Skeletal muscle tissue (tissue), 4 donors: Measurements from ENCODE around the gene PEA15. TPM values are rescaled to one million over a fixed set of nuclear protein-coding genes. Genes with fewer than 3 reads are reported as not detected.
A peak's percentile ranks its signal among the peaks of the same experiment; 100 is the strongest.

Source experiments
- H3K27ac ChIP-seq: one replicate; pipeline ENCODE4 v1.7.0; 2013; ENCODE audit warnings: mild to moderate bottlenecking, low read depth, low read length, inconsistent platforms
- H3K27me3 ChIP-seq, 3 donors: one replicate each; pipeline ENCODE4 v1.7.0; 2013; ENCODE audit warnings: low read length in 3 of 3; ENCODE audit not compliant: control insufficient read depth in 3 of 3, insufficient read depth in 3 of 3
- H3K36me3 ChIP-seq, 3 donors: one replicate each; pipeline ENCODE4 v1.7.0; 2013; ENCODE audit warnings: low read length in 3 of 3; ENCODE audit not compliant: control insufficient read depth in 3 of 3, insufficient read depth in 3 of 3
- H3K4me1 ChIP-seq, 3 donors: one replicate each; pipeline ENCODE4 v1.7.0; 2013; ENCODE audit warnings: low read length in 3 of 3, mild to moderate bottlenecking in 3 of 3; ENCODE audit not compliant: control insufficient read depth in 3 of 3, insufficient read depth in 3 of 3
- H3K4me3 ChIP-seq, 3 donors: one replicate each; pipeline ENCODE4 v1.7.0; 2013; ENCODE audit warnings: low read length in 3 of 3
- H3K9ac ChIP-seq, 3 donors: one replicate each; pipeline ENCODE4 v1.7.0; 2013; ENCODE audit warnings: low read length in 3 of 3, mild to moderate bottlenecking in 3 of 3, moderate library complexity in 2 of 3, low read depth in 1 of 3
- H3K9me3 ChIP-seq, 3 donors: one replicate each; pipeline ENCODE4 v1.7.0; 2013; ENCODE audit warnings: low read length in 3 of 3; ENCODE audit not compliant: control insufficient read depth in 3 of 3
- total RNA-seq: library from RNA; depleted of rRNA; stranded (reverse); fragments of >200 nt; gene quantifications from one replicate; pipeline ENCODE4 v1.2.3, GENCODE V29; 2014
- donor health status: Osteomylitis.

The PEA15 gene
- 26.1 TPM for total RNA-seq

- H3K36me3 ChIP-seq: peaks cover 23 to 28% (median 25%) of the 10 kb centered on the region in 3 donors
- peak within 1 kb of the TSS; percentile 85 to 92 (median 91) for H3K9ac ChIP-seq
- peak within 1 kb of the TSS; percentile 88 for H3K27ac ChIP-seq
- peak within 1 kb of the TSS; percentile 73 to 88 (median 83) for H3K4me3 ChIP-seq
- no peaks in the 10 kb centered on the region for H3K9me3 ChIP-seq
- H3K27me3 ChIP-seq: no peaks in the 10 kb centered on the region
- peaks cover 52 to 65% (median 64%) of the 10 kb centered on the region in 3 donors for H3K4me1 ChIP-seq
Observed at GRCh38 chr1:160205242-160206035, at the start of gene PEA15. Gene PEA15, plus strand, starts transcription at chr1:160205384. Its CDS starts 6,161 bp downstream, at chr1:160211545.

- Histone ChIP-seq H3K27ac (no peak overlapping the region), H3K4me3 (no peak overlapping the region), H3K27me3 (no peaks in the 10 kb centered on the region), H3K36me3 (no peaks in the 10 kb centered on the region), H3K4me1 (no peaks in the 10 kb centered on the region), H3K9me3 (no peaks in the 10 kb centered on the region), H3K9ac (no peak overlapping the region)
Observed at GRCh38 chr1:160156361-160156760, 48.8 kb upstream of the PEA15 start.

GRCh38 chr1:160157174-160157573 lies 48.0 kb upstream of the PEA15 start:
- no peak overlapping the region for H3K27ac ChIP-seq
- H3K4me1 ChIP-seq: peaks cover 0 to 2% (median under 1%) of the 10 kb centered on the region in 3 donors
- H3K9ac ChIP-seq: no peak overlapping the region
- no peaks in the 10 kb centered on the region for H3K9me3 ChIP-seq
- no peak overlapping the region for H3K4me3 ChIP-seq
- no peaks in the 10 kb centered on the region for H3K36me3 ChIP-seq
- no peaks in the 10 kb centered on the region for H3K27me3 ChIP-seq

- no peak overlapping the region for H3K27ac ChIP-seq
- peaks cover 0 to 8% (median 4%) of the 10 kb centered on the region in 3 donors for H3K4me1 ChIP-seq
- H3K9me3 ChIP-seq: no peaks in the 10 kb centered on the region
- no peaks in the 10 kb centered on the region for H3K27me3 ChIP-seq
- no peak overlapping the region for H3K9ac ChIP-seq
- no peaks in the 10 kb centered on the region for H3K36me3 ChIP-seq
- no peak overlapping the region for H3K4me3 ChIP-seq
Observed at GRCh38 chr1:160158031-160158430, 47.2 kb upstream of the PEA15 start.

GRCh38 chr1:160158534-160158933 lies 46.6 kb upstream of the PEA15 start:
- no peak overlapping the region for H3K9ac ChIP-seq

GRCh38 chr1:160159846-160160245 lies 45.3 kb upstream of the PEA15 start:
- no peak overlapping the region for H3K9ac ChIP-seq

More at GRCh38 chr1:160158534-160158933, 46.6 kb upstream of the PEA15 start:
- H3K9me3 ChIP-seq: no peaks in the 10 kb centered on the region
- H3K4me3 ChIP-seq: no peak overlapping the region
- H3K27me3 ChIP-seq: no peaks in the 10 kb centered on the region
- H3K36me3 ChIP-seq: no peaks in the 10 kb centered on the region
- peaks cover 0 to 12% (median 4%) of the 10 kb centered on the region in 3 donors for H3K4me1 ChIP-seq
- no peak overlapping the region for H3K27ac ChIP-seq

GRCh38 chr1:160161965-160162705 lies 43.0 kb upstream of the PEA15 start:
- Histone ChIP-seq H3K27me3 (no peaks in the 10 kb centered on the region), H3K27ac (no peak overlapping the region), H3K4me1 (peaks cover 0 to 12% (median 4%) of the 10 kb centered on the region in 3 donors), H3K9ac (peak overlapping the region in 1 of 3 donors; percentile 11), H3K9me3 (no peaks in the 10 kb centered on the region), H3K36me3 (no peaks in the 10 kb centered on the region), H3K4me3 (no peak overlapping the region)

More at GRCh38 chr1:160159846-160160245, 45.3 kb upstream of the PEA15 start:
- H3K9me3 ChIP-seq: no peaks in the 10 kb centered on the region
- H3K4me3 ChIP-seq: no peak overlapping the region
- peaks cover 0 to 12% (median 4%) of the 10 kb centered on the region in 3 donors for H3K4me1 ChIP-seq
- no peak overlapping the region for H3K27ac ChIP-seq
- H3K27me3 ChIP-seq: no peaks in the 10 kb centered on the region
- H3K36me3 ChIP-seq: no peaks in the 10 kb centered on the region

GRCh38 chr1:160162931-160163330 lies 42.3 kb upstream of the PEA15 start:
- H3K36me3 ChIP-seq: no peaks in the 10 kb centered on the region
- H3K4me3 ChIP-seq: no peak overlapping the region
- H3K27ac ChIP-seq: no peak overlapping the region
- no peaks in the 10 kb centered on the region for H3K27me3 ChIP-seq
- no peaks in the 10 kb centered on the region for H3K9me3 ChIP-seq
- H3K4me1 ChIP-seq: peaks cover 2 to 20% (median 12%) of the 10 kb centered on the region in 3 donors
- no peak overlapping the region for H3K9ac ChIP-seq

- H3K4me3 ChIP-seq: no peak overlapping the region
- H3K4me1 ChIP-seq: peaks cover 3 to 22% (median 16%) of the 10 kb centered on the region in 3 donors
- H3K27ac ChIP-seq: no peak overlapping the region
- H3K36me3 ChIP-seq: no peaks in the 10 kb centered on the region
- H3K9ac ChIP-seq: no peak overlapping the region
- H3K9me3 ChIP-seq: no peaks in the 10 kb centered on the region
- no peaks in the 10 kb centered on the region for H3K27me3 ChIP-seq
Observed at GRCh38 chr1:160163615-160164014, 41.6 kb upstream of the PEA15 start.

GRCh38 chr1:160164121-160164520 lies 41.1 kb upstream of the PEA15 start:
- no peaks in the 10 kb centered on the region for H3K27me3 ChIP-seq
- H3K4me3 ChIP-seq: no peak overlapping the region
- no peak overlapping the region for H3K9ac ChIP-seq
- H3K27ac ChIP-seq: no peak overlapping the region
- H3K4me1 ChIP-seq: peaks cover 3 to 27% (median 18%) of the 10 kb centered on the region in 3 donors
- no peaks in the 10 kb centered on the region for H3K36me3 ChIP-seq
- no peaks in the 10 kb centered on the region for H3K9me3 ChIP-seq
